HG03039 (cell line): ENCODE measurements around the gene VTI1A.
"Not testable (repeated sequence)": the region's sequence is repeated elsewhere in the genome, so short reads cannot be mapped to it uniquely, and the experiment has no call there.

Experiments
- ATAC-seq: cut with Tn5 transposase; IDR thresholded peaks from one replicate; pipeline ENCODE4 v1.9.1; 2021; ENCODE audit warnings: mild to moderate bottlenecking, moderate library complexity; ENCODE audit not compliant: unreplicated experiment

Gene VTI1A

GRCh38 chr10:112536663-112537062, 89.6 kb downstream of the VTI1A start:
- no peak for ATAC-seq

GRCh38 chr10:112538168-112538567, 91.2 kb downstream of the VTI1A start:
- ATAC-seq = no peak

GRCh38 chr10:112539340-112539739, 92.3 kb downstream of the VTI1A start:
- ATAC-seq = no peak

- not testable (repeated sequence) for ATAC-seq
These were observed 95.8 kb downstream of the VTI1A start for GRCh38 chr10:112542823-112543222.

GRCh38 chr10:112546474-112546873, 99.5 kb downstream of the VTI1A start:
- no peak for ATAC-seq

- ATAC-seq = no peak
These were observed 101.7 kb downstream of the VTI1A start for GRCh38 chr10:112548535-112549276.

- ATAC-seq = no peak
These were observed 105.6 kb downstream of the VTI1A start for GRCh38 chr10:112552593-112553110.

- no peak for ATAC-seq
These were observed 106.3 kb downstream of the VTI1A start for GRCh38 chr10:112553315-112553714.

GRCh38 chr10:112554263-112554662, 107.2 kb downstream of the VTI1A start:
- ATAC-seq = no peak

GRCh38 chr10:112557197-112557596, 110.2 kb downstream of the VTI1A start:
- ATAC-seq = no peak

GRCh38 chr10:112558476-112559142, 111.6 kb downstream of the VTI1A start:
- no peak for ATAC-seq

- no peak for ATAC-seq
These were observed 112.3 kb downstream of the VTI1A start for GRCh38 chr10:112559349-112559748.

- ATAC-seq = no peak
These were observed 115.1 kb downstream of the VTI1A start for GRCh38 chr10:112562122-112562521.

- ATAC-seq = no peak
These were observed 116.0 kb downstream of the VTI1A start for GRCh38 chr10:112562809-112563663.

- ATAC-seq = no peak
These were observed 117.3 kb downstream of the VTI1A start for GRCh38 chr10:112564337-112564736.

GRCh38 chr10:112565434-112566053, 118.5 kb downstream of the VTI1A start:
- ATAC-seq = no peak

- ATAC-seq = no peak
These were observed 123.6 kb downstream of the VTI1A start for GRCh38 chr10:112570585-112570984.

- ATAC-seq = no peak
These were observed 132.6 kb downstream of the VTI1A start for GRCh38 chr10:112579578-112579977.

- ATAC-seq = no peak
These were observed 133.3 kb downstream of the VTI1A start for GRCh38 chr10:112580267-112580666.

- no peak for ATAC-seq
These were observed 134.9 kb downstream of the VTI1A start for GRCh38 chr10:112581921-112582320.
